GM12878 (cell line): ENCODE measurements around the gene TJAP1. TPM values are rescaled to one million over a fixed set of nuclear protein-coding genes. Genes with fewer than 3 reads are reported as not detected.

Experiments
- ATAC-seq: fragments of 200-7000 bp; cut with Tn5 transposase; 3 replicates; pipeline ENCODE4 v1.9.1; 2020; ENCODE audit warnings: mild to moderate bottlenecking, moderate library complexity
- BruUV-seq: library from RNA; stranded (reverse); fragments of 400-500 nt; replicated peaks from 2 replicates; lab custom pipeline; 2021; lab: Mats Ljungman, UMichigan
- CTCF ChIA-PET: fragments of 300-600 bp; sonication (Branson Sonifier 250); formaldehyde crosslinking; extraction: SDS; loops from one replicate; lab custom pipeline; 2021; ENCODE audit warnings: inconsistent platforms; lab: Yijun Ruan, JAX
- POLR2A ChIA-PET: fragments of 350-600 bp; formaldehyde crosslinking; extraction: SDS; loops from one replicate; lab custom pipeline; 2021; ENCODE audit warnings: inconsistent platforms; lab: Charles Lee
- RAD21 ChIA-PET: fragments of 300-600 bp; sonication (Branson Sonifier 250); formaldehyde crosslinking; loops from one replicate; lab custom pipeline; 2023; ENCODE audit warnings: antibody characterized with exemption; ENCODE audit not compliant: unreplicated experiment; lab: Charles Lee
- SMC1A ChIA-PET: fragments of 300-600 bp; sonication (Branson Sonifier 250); formaldehyde crosslinking; loops from one replicate; lab custom pipeline; 2023; ENCODE audit not compliant: unreplicated experiment, uncharacterized antibody; lab: Charles Lee
- DNase-seq: peaks from one replicate; pipeline ENCODE4 v3.0.0-alpha.2; 2011; ENCODE audit warnings: low read depth, low spot score
- FAIRE-seq: peaks from 3 replicates; lab custom pipeline; 2011; peaks lifted over from hg19 to GRCh38; lab: Jason Lieb, UNC
- H2AFZ ChIP-seq: 2 replicates; pipeline ENCODE4 v1.6.0; 2011; ENCODE audit warnings: low read depth, low read length, control low read depth; ENCODE audit not compliant: control insufficient read depth
- H3K27ac ChIP-seq: 2 replicates; pipeline ENCODE4 v1.5.1; 2011; ENCODE audit warnings: control low read depth; ENCODE audit not compliant: control insufficient read depth, insufficient read depth
- H3K27me3 ChIP-seq, 2 experiments: replicated peaks in 1 of 2; 2 replicates each; pipeline versions ENCODE4 v1.6.0 to v1.6.1; 2011; ENCODE audit warnings: low read length in 1 of 2; ENCODE audit not compliant: control insufficient read depth in 2 of 2, insufficient read depth in 2 of 2
- H3K36me3 ChIP-seq, 2 experiments: 2 replicates each; pipeline ENCODE4 v1.5.1; 2011; ENCODE audit warnings: low read length in 1 of 2; ENCODE audit not compliant: control insufficient read depth in 2 of 2, insufficient read depth in 2 of 2
- H3K4me1 ChIP-seq: 2 replicates; pipeline ENCODE4 v1.6.1; 2011; ENCODE audit warnings: mild to moderate bottlenecking, low read length, moderate library complexity, mixed read lengths; ENCODE audit not compliant: control insufficient read depth, insufficient read depth
- H3K4me2 ChIP-seq: 2 replicates; pipeline ENCODE4 v1.6.0; 2011; ENCODE audit warnings: control low read depth; ENCODE audit not compliant: control insufficient read depth, insufficient read depth
- H3K4me3 ChIP-seq: fragments of 200-600 bp; sonication (generic); 2 replicates; pipeline ENCODE4 v1.5.1; 2016
- H3K79me2 ChIP-seq: 2 replicates; pipeline ENCODE4 v1.6.0; 2011; ENCODE audit warnings: low read length; ENCODE audit not compliant: control insufficient read depth, insufficient read depth
- H3K9ac ChIP-seq: 2 replicates; pipeline ENCODE4 v1.8.0; 2011; ENCODE audit warnings: low read length, control low read depth, mixed read lengths; ENCODE audit not compliant: control insufficient read depth, insufficient read depth
- H3K9me3 ChIP-seq: replicated peaks from 3 replicates; pipeline ENCODE4 v1.5.1; 2011; ENCODE audit warnings: mild to moderate bottlenecking, low read length; ENCODE audit not compliant: control insufficient read depth, insufficient read depth
- H4K20me1 ChIP-seq: 2 replicates; pipeline ENCODE4 v1.6.0; 2011; ENCODE audit not compliant: control insufficient read depth, insufficient read depth
- BACH1 ChIP-seq: fragments of 450-650 bp; IDR thresholded peaks from 2 replicates; pipeline ENCODE4 v1.6.1; 2017; ENCODE audit warnings: mild to moderate bottlenecking, borderline replicate concordance
- BHLHE40 ChIP-seq, 2 experiments: fragments of 450-650 bp in 1 of 2; IDR thresholded peaks; 2 replicates each; pipeline ENCODE4 v1.6.1; 2011 to 2017; ENCODE audit warnings: low read depth in 2 of 2, borderline replicate concordance in 1 of 2, improper control_type of control experiment in 1 of 2, low read length in 1 of 2, mild to moderate bottlenecking in 1 of 2
- CBX5 ChIP-seq: sonication (generic); IDR thresholded peaks from 2 replicates; pipeline ENCODE4 v1.6.1; 2016; ENCODE audit warnings: low read depth, moderate library complexity, mild to moderate bottlenecking, inconsistent platforms
- CREB1 ChIP-seq: IDR thresholded peaks from 2 replicates; pipeline ENCODE4 v1.6.1; 2012; ENCODE audit warnings: low read depth, mild to moderate bottlenecking, inconsistent platforms
- FOXM1 ChIP-seq: IDR thresholded peaks from 2 replicates; pipeline ENCODE4 v1.6.1; 2012; ENCODE audit warnings: low read depth, mild to moderate bottlenecking, inconsistent platforms, low read length, moderate library complexity
- IKZF1 ChIP-seq: fragments of 450-650 bp; conservative IDR thresholded peaks from 2 replicates; pipeline ENCODE4 v1.6.1; 2017; ENCODE audit warnings: antibody characterized with exemption, mild to moderate bottlenecking
- JUNB ChIP-seq: IDR thresholded peaks from 2 replicates; pipeline ENCODE4 v1.6.1; 2016; ENCODE audit warnings: antibody characterized with exemption, mild to moderate bottlenecking
- LARP7 ChIP-seq: fragments of 450-650 bp; IDR thresholded peaks from 2 replicates; pipeline ENCODE4 v1.6.1; 2017; ENCODE audit warnings: mild to moderate bottlenecking
- MEF2A ChIP-seq: IDR thresholded peaks from 2 replicates; pipeline ENCODE4 v1.6.1; 2011; ENCODE audit warnings: low read depth, mild to moderate bottlenecking, low read length, moderate library complexity; ENCODE audit not compliant: insufficient read depth
- MXI1 ChIP-seq: fragments of 150-350 bp; IDR thresholded peaks from 2 replicates; pipeline ENCODE4 v1.6.1; 2011; ENCODE audit warnings: low read depth, mild to moderate bottlenecking, inconsistent platforms, low read length, improper control_type of control experiment
- MYC ChIP-seq: IDR thresholded peaks from 2 replicates; pipeline ENCODE4 v1.6.1; 2011; ENCODE audit warnings: mild to moderate bottlenecking, low read length, moderate library complexity, inconsistent platforms; ENCODE audit not compliant: insufficient read depth, insufficient replicate concordance, insufficient read length, severe bottlenecking
- NBN ChIP-seq: fragments of 450-650 bp; IDR thresholded peaks from 2 replicates; pipeline ENCODE4 v1.6.1; 2016
- NR2F1 ChIP-seq: fragments of 450-650 bp; conservative IDR thresholded peaks from 2 replicates; pipeline ENCODE4 v1.6.1; 2017; ENCODE audit warnings: mild to moderate bottlenecking
- NRF1 ChIP-seq: conservative IDR thresholded peaks from 2 replicates; pipeline ENCODE4 v1.6.1; 2011; ENCODE audit warnings: mild to moderate bottlenecking, low read depth, low read length, improper control_type of control experiment
- POLR2A ChIP-seq: IDR thresholded peaks from 2 replicates; pipeline ENCODE4 v1.6.1; 2011; ENCODE audit warnings: low read depth, mild to moderate bottlenecking, low read length
- POU2F2 ChIP-seq: IDR thresholded peaks from 3 replicates; pipeline ENCODE4 v1.6.1; 2011; ENCODE audit warnings: low read depth, mild to moderate bottlenecking, low read length, borderline replicate concordance
- SIN3A ChIP-seq: IDR thresholded peaks from 2 replicates; pipeline ENCODE4 v1.6.1; 2012; ENCODE audit warnings: low read depth, low read length, improper control_type of control experiment
- SPI1 ChIP-seq: IDR thresholded peaks from 2 replicates; pipeline ENCODE4 v1.6.1; 2011; ENCODE audit warnings: low read depth, mild to moderate bottlenecking, low read length, moderate library complexity, borderline replicate concordance; ENCODE audit not compliant: insufficient read depth
- SREBF1 ChIP-seq: IDR thresholded peaks from 2 replicates; pipeline ENCODE4 v1.6.1; 2012; ENCODE audit warnings: mild to moderate bottlenecking, low read length
- SUZ12 ChIP-seq: fragments of 200-600 bp; sonication (generic); IDR thresholded peaks from one replicate; pipeline ENCODE4 v1.6.1; 2018; ENCODE audit warnings: antibody characterized with exemption, mild to moderate bottlenecking; ENCODE audit not compliant: unreplicated experiment
- WGBS: methylation state at CpG from one replicate; pipeline ENCODE4 v1.1.6; 2016; ENCODE audit warnings: low lambda C conversion rate; ENCODE audit not compliant: insufficient replicate concordance, insufficient coverage; ENCODE audit errors: missing lambda C conversion rate; 5-methylcytosine and 5-hydroxymethylcytosine counted together
- in situ Hi-C: fragments of 300-500 bp; cut with MboI; formaldehyde crosslinking; loops from 9 replicates; pipeline ENCODE4 v1.14.3; 2018; ENCODE audit warnings: mixed read lengths
- intact Hi-C: fragments of 100-400 bp; cut with micrococcal nuclease; formaldehyde crosslinking; loops from one replicate; pipeline ENCODE4 v1.14.2; 2022; ENCODE audit not compliant: unreplicated experiment
- polyA plus RNA-seq, 11 experiments: library from polyadenylated mRNA; depleted of rRNA in 4 of 11; unstranded in 6 of 11; stranded (reverse) in 5 of 11; fragments of >200 nt; fragmentation: Nextera tagmentation in 4 of 11; fragmentation: Illumina TruSeq in 1 of 11; extraction: Ambion mirVana in 4 of 11; extraction: Trizol in 1 of 11; gene quantifications; 1 replicate in 1 of 11; 2 replicates in 10 of 11; pipeline versions ENCODE4 v1.2.1 to v1.2.3, GENCODE V29; 2011 to 2016; ENCODE audit warnings: inconsistent platforms in 2 of 11, missing spikeins in 2 of 11, low read depth in 1 of 11
- total RNA-seq, 4 experiments: library from RNA; depleted of rRNA in 3 of 4; stranded (reverse); fragments of >200 nt in 3 of 4; fragmentation: Illumina TruSeq in 1 of 4; extraction: Trizol in 1 of 4; gene quantifications; 2 replicates each; pipeline versions ENCODE4 v1.2.1 to v1.2.3, GENCODE V29; 2013 to 2021
- TF ChIP-seq, protein P1 (sequence below): fragments of 450-650 bp; IDR thresholded peaks from 2 replicates; pipeline ENCODE4 v1.6.1; 2018; ENCODE audit warnings: mild to moderate bottlenecking, low read depth, moderate library complexity; ENCODE audit not compliant: partially characterized antibody

Gene TJAP1
- total and polyA plus RNA-seq, 10 of the 15 experiments (the other 5 are each of a cell fraction or from before 2014, with no cell fraction given) = 0.11 to 22.6 (median 12.8) TPM

GRCh38 chr6:43516697-43517504, 39.5 kb downstream of the TJAP1 start, which contains the start of the genes POLR1C and YIPF3:
POLR1C (plus strand) TSS chr6:43517089; CDS start chr6:43517110, 21 bp downstream.
YIPF3 (minus strand) TSS chr6:43516926; CDS start chr6:43516807, 119 bp downstream.
- Histone ChIP-seq H2AFZ (peak within 1 kb of the TSS; percentile 63), H3K27ac (peak within 1 kb of the TSS; percentile 76), H3K4me3 (peak within 1 kb of the TSS; percentile 80), H3K4me1 (peaks cover 6% of the 10 kb centered on the region), H3K4me2 (peak within 1 kb of the TSS; percentile 93), H3K79me2 (peaks cover 41% of the 10 kb centered on the region), H4K20me1 (no peaks in the 10 kb centered on the region), H3K36me3 (peaks cover 18 to 28% of the 10 kb centered on the region in 2 experiments), H3K9ac (peak within 1 kb of the TSS; percentile 88), H3K27me3 (no peaks in the 10 kb centered on the region), H3K9me3 (no peaks in the 10 kb centered on the region)
- SMC1A ChIA-PET = interaction anchor here (0.5 to 3.1 kb wide), 3 partner anchors 11 to 224 kb away, joined by 3 to 16 read pairs (median 3); no protein-coding TSS in a partner anchor
- peak; percentile 95 for ATAC-seq
- intact Hi-C loops = loop anchor here (2.0 kb wide), 1 partner anchor 346 kb away; the partner anchor contains the start of gene SRF
- peak; percentile 96 for FAIRE-seq
- RAD21 ChIA-PET = interaction anchor here (1.0 to 1.4 kb wide), 6 partner anchors 10 to 155 kb away, joined by 3 to 4 read pairs (median 3); partner anchors contain the start of gene TJAP1
- CTCF ChIA-PET = interaction anchor here (0.6 to 3.3 kb wide), 8 partner anchors 8 to 119 kb away, joined by 3 to 28 read pairs (median 3); partner anchors contain the start of genes GTPBP2 and XPO5
- in situ Hi-C loops = no loop called here
- WGBS = under 1% methylated on average over 57 of the region's 57 CpGs
- peak; percentile 95 for DNase-seq
- POLR2A ChIA-PET = interaction anchor here (0.5 to 1.7 kb wide), 10 partner anchors 8 to 587 kb away, joined by 3 to 9 read pairs (median 4); partner anchors contain the start of gene TJAP1
- BruUV-seq = no TSS peak
- peak; percentile 48 for TF ChIP-seq LARP7
- TF ChIP-seq NR2F1 = no peak; the same call in 1 of the 2 replicates
- TF ChIP-seq BACH1 = peak; percentile 18
- peak in 1 of 2 experiments; percentile 53; a peak in 2 of 4 replicates for TF ChIP-seq BHLHE40 (IDR thresholded peaks at IDR 0.05; ENCODE audit: borderline replicate concordance in 1 of 2, low read depth in 2 of 2, low read length in 1 of 2)
- peak; percentile 82 for TF ChIP-seq IKZF1
- peak; percentile 46; the same call in 1 of the 2 replicates for TF ChIP-seq SPI1
- no peak for TF ChIP-seq JUNB
- TF ChIP-seq SUZ12 = no peak
- TF ChIP-seq FOXM1 = 0 out of 2 replicates have a peak, but pooled peaks have one; percentile 14
- 0 out of 3 replicates have a peak, but pooled peaks have one; percentile 35 for TF ChIP-seq POU2F2
- TF ChIP-seq MEF2A = peak; percentile 62; the same call in 1 of the 2 replicates
- TF ChIP-seq, protein P1, sequence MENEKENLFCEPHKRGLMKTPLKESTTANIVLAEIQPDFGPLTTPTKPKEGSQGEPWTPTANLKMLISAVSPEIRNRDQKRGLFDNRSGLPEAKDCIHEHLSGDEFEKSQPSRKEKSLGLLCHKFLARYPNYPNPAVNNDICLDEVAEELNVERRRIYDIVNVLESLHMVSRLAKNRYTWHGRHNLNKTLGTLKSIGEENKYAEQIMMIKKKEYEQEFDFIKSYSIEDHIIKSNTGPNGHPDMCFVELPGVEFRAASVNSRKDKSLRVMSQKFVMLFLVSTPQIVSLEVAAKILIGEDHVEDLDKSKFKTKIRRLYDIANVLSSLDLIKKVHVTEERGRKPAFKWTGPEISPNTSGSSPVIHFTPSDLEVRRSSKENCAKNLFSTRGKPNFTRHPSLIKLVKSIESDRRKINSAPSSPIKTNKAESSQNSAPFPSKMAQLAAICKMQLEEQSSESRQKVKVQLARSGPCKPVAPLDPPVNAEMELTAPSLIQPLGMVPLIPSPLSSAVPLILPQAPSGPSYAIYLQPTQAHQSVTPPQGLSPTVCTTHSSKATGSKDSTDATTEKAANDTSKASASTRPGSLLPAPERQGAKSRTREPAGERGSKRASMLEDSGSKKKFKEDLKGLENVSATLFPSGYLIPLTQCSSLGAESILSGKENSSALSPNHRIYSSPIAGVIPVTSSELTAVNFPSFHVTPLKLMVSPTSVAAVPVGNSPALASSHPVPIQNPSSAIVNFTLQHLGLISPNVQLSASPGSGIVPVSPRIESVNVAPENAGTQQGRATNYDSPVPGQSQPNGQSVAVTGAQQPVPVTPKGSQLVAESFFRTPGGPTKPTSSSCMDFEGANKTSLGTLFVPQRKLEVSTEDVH = peak; percentile 78
- TF ChIP-seq MYC = peak; percentile 80
- no peak for TF ChIP-seq CBX5
- TF ChIP-seq NBN = 0 out of 2 replicates have a peak, but pooled peaks have one; percentile 53
- peak; percentile 72 for TF ChIP-seq SIN3A
- peak; percentile 99 for TF ChIP-seq MXI1
- TF ChIP-seq CREB1 = peak; percentile 49
- peak; percentile 52 for TF ChIP-seq NRF1
- peak; percentile 96 for TF ChIP-seq POLR2A
- TF ChIP-seq SREBF1 = no peak
